HepG2 (cell line): ENCODE results near the gene APOC3. TPM values are rescaled to one million over a fixed set of nuclear protein-coding genes. Genes with fewer than 3 reads are reported as not detected.

Source experiments
- ARNTL ChIP-seq: sonication (generic); formaldehyde crosslinking; IDR thresholded peaks from 2 replicates; pipeline ENCODE4 v1.4.0; 2020; ENCODE audit warnings: mild to moderate bottlenecking, missing genetic modification reagents
- E2F1 ChIP-seq: sonication (generic); formaldehyde crosslinking; IDR thresholded peaks from 2 replicates; pipeline ENCODE4 v1.5.0; 2020; ENCODE audit warnings: missing genetic modification reagents
- FUBP1 ChIP-seq: sonication (generic); formaldehyde crosslinking; IDR thresholded peaks from 2 replicates; pipeline ENCODE4 v1.5.1; 2020; ENCODE audit warnings: missing genetic modification reagents, mild to moderate bottlenecking, borderline replicate concordance
- KDM5B ChIP-seq: sonication (generic); formaldehyde crosslinking; IDR thresholded peaks from 2 replicates; pipeline ENCODE4 v1.4.0; 2020; ENCODE audit warnings: missing genetic modification reagents, mild to moderate bottlenecking, borderline replicate concordance
- MED13 ChIP-seq: sonication (generic); formaldehyde crosslinking; IDR thresholded peaks from 2 replicates; pipeline ENCODE4 v1.5.0; 2020; ENCODE audit warnings: missing genetic modification reagents
- MXD3 ChIP-seq: IDR thresholded peaks from 2 replicates; pipeline ENCODE4 v1.6.1; 2016; ENCODE audit warnings: mild to moderate bottlenecking, missing biosample characterization, missing genetic modification reagents
- RBFOX2 ChIP-seq: fragments of 200-400 bp; formaldehyde crosslinking; IDR thresholded peaks from 2 replicates; pipeline ENCODE4 v1.6.1; 2017; ENCODE audit warnings: low read depth, mild to moderate bottlenecking, low read length
- REL ChIP-seq: sonication (generic); formaldehyde crosslinking; conservative IDR thresholded peaks from 2 replicates; pipeline ENCODE4 v1.8.0; 2022; ENCODE audit warnings: mild to moderate bottlenecking, missing genetic modification reagents, moderate library complexity
- SNAI1 ChIP-seq: sonication (generic); formaldehyde crosslinking; IDR thresholded peaks from 2 replicates; pipeline ENCODE4 v1.5.0; 2020; ENCODE audit warnings: mild to moderate bottlenecking, missing genetic modification reagents, borderline replicate concordance
- SSRP1 ChIP-seq: IDR thresholded peaks from 2 replicates; pipeline ENCODE4 v1.6.1; 2016; ENCODE audit warnings: control low read depth
- TIGD3 ChIP-seq: sonication (generic); formaldehyde crosslinking; IDR thresholded peaks from 2 replicates; pipeline ENCODE4 v1.5.1; 2020; ENCODE audit warnings: mild to moderate bottlenecking, missing genetic modification reagents, borderline replicate concordance
- XBP1 ChIP-seq: sonication (generic); formaldehyde crosslinking; IDR thresholded peaks from 2 replicates; pipeline ENCODE4 v1.5.0; 2020; ENCODE audit warnings: missing genetic modification reagents
- ZNF441 ChIP-seq: sonication (generic); formaldehyde crosslinking; IDR thresholded peaks from 2 replicates; pipeline ENCODE4 v1.7.0; 2021; ENCODE audit warnings: missing genetic modification reagents, borderline replicate concordance
- ZNF652 ChIP-seq: IDR thresholded peaks from 2 replicates; pipeline ENCODE4 v1.6.1; 2016; ENCODE audit warnings: low read depth, borderline replicate concordance
- ZNF687 ChIP-seq: sonication (generic); formaldehyde crosslinking; IDR thresholded peaks from 2 replicates; pipeline ENCODE4 v1.5.1; 2020; ENCODE audit warnings: mild to moderate bottlenecking, missing genetic modification reagents, moderate library complexity
- ZNF770 ChIP-seq: sonication (generic); formaldehyde crosslinking; IDR thresholded peaks from 2 replicates; pipeline ENCODE4 v1.5.0; 2020; ENCODE audit warnings: mild to moderate bottlenecking, missing genetic modification reagents
- polyA plus RNA-seq, 8 experiments: library from polyadenylated mRNA; depleted of rRNA in 3 of 8; stranded (reverse) in 7 of 8; unstranded in 1 of 8; fragments of >200 nt; fragmentation: Illumina TruSeq in 4 of 8; extraction: Trizol in 4 of 8; gene quantifications; 2 replicates each; pipeline versions ENCODE4 v1.2.1 to v1.2.3, GENCODE V29; 2011 to 2016; ENCODE audit warnings: low read depth in 4 of 8, missing spikeins in 1 of 8, mixed read lengths in 1 of 8; ENCODE audit not compliant: insufficient read depth in 1 of 8
- total RNA-seq, 5 experiments: library from RNA; depleted of rRNA; stranded (reverse); fragments of >200 nt; fragmentation: Illumina TruSeq; extraction: Trizol; gene quantifications; 2 replicates each; pipeline ENCODE4 v1.2.3, GENCODE V29; 2016; ENCODE audit warnings: low read depth in 1 of 5

The APOC3 gene
- total and polyA plus RNA-seq, 2 of the 13 experiments (the other 11 are each of a cell fraction or from before 2014, with no cell fraction given), result 314 to 687 TPM

- TF ChIP-seq FUBP1 (CRISPR knock-in tag), result peak; percentile 36; the same call in 1 of the 2 replicates
- 0 out of 2 replicates have a peak, but pooled peaks have one; percentile 34 for TF ChIP-seq MXD3 (CRISPR knock-in tag)
- peak; percentile 93 for TF ChIP-seq ZNF687 (CRISPR knock-in tag)
- TF ChIP-seq MED13 (CRISPR knock-in tag), result peak; percentile 61; the same call in 1 of the 2 replicates
- 0 out of 2 replicates have a peak, but pooled peaks have one; percentile 30 for TF ChIP-seq ARNTL
- no peak for TF ChIP-seq ZNF652
- TF ChIP-seq SNAI1 (CRISPR knock-in tag), result no peak
- peak; percentile 65 for TF ChIP-seq ZNF770 (CRISPR knock-in tag)
- TF ChIP-seq ZNF441 (CRISPR knock-in tag), result 0 out of 2 replicates have a peak, but pooled peaks have one; percentile 49
- 0 out of 2 replicates have a peak, but pooled peaks have one; percentile 26 for TF ChIP-seq E2F1 (CRISPR knock-in tag)
- TF ChIP-seq XBP1 (CRISPR knock-in tag), result no peak
- 0 out of 2 replicates have a peak, but pooled peaks have one; percentile 78 for TF ChIP-seq TIGD3 (CRISPR knock-in tag)
- TF ChIP-seq REL, result 0 out of 2 replicates have a peak, but pooled peaks have one; percentile 56
- 0 out of 2 replicates have a peak, but pooled peaks have one; percentile 80 for TF ChIP-seq SSRP1 (CRISPR knock-in tag)
- no peak for TF ChIP-seq RBFOX2
- TF ChIP-seq KDM5B (CRISPR knock-in tag), result peak; percentile 82; the same call in 1 of the 2 replicates
These were observed 38.5 kb upstream of the APOC3 start (continued) for GRCh38 chr11:116791002-116791812.
